MM.1S (cell line): ENCODE data around the gene TSC2.
"Not testable (repeated sequence)": the region's sequence is repeated elsewhere in the genome, so short reads cannot be mapped to it uniquely, and the experiment has no call there.

Experiments used
- DNase-seq: peaks from one replicate; pipeline ENCODE4 v3.0.0-alpha.2; 2015
- H2AFZ ChIP-seq: fragments of 300-600 bp; sonication (generic); 2 replicates; pipeline ENCODE4 v1.6.0; 2016; ENCODE audit warnings: antibody characterized with exemption, low read length
- H3F3A ChIP-seq: fragments of 300-600 bp; sonication (generic); 2 replicates; pipeline ENCODE4 v1.6.1; 2016; ENCODE audit warnings: mild to moderate bottlenecking, antibody characterized with exemption, low read length, moderate library complexity, mixed read lengths; ENCODE audit not compliant: insufficient read depth
- H3K27ac ChIP-seq: fragments of 300-600 bp; sonication (generic); 2 replicates; pipeline ENCODE4 v1.5.1; 2016; ENCODE audit warnings: mild to moderate bottlenecking, low read length
- H3K27me3 ChIP-seq: fragments of 300-600 bp; sonication (generic); replicated peaks from 2 replicates; pipeline ENCODE4 v1.6.0; 2016; ENCODE audit warnings: low read length; ENCODE audit not compliant: insufficient read depth
- H3K36me3 ChIP-seq: fragments of 300-600 bp; sonication (generic); replicated peaks from 2 replicates; pipeline ENCODE4 v1.6.1; 2016; ENCODE audit warnings: mild to moderate bottlenecking, low read length, mixed read lengths; ENCODE audit not compliant: insufficient read depth
- H3K4me1 ChIP-seq: fragments of 300-600 bp; sonication (generic); 2 replicates; pipeline ENCODE4 v1.6.1; 2016; ENCODE audit warnings: low read length, mixed read lengths
- H3K4me2 ChIP-seq: fragments of 300-600 bp; sonication (generic); 2 replicates; pipeline ENCODE4 v1.6.0; 2016; ENCODE audit warnings: low read depth, low read length
- H3K4me3 ChIP-seq: fragments of 300-600 bp; sonication (generic); 2 replicates; pipeline ENCODE4 v1.5.1; 2016; ENCODE audit warnings: low read length, mixed read lengths
- H3K79me2 ChIP-seq: fragments of 300-600 bp; sonication (generic); 2 replicates; pipeline ENCODE4 v1.6.1; 2016; ENCODE audit warnings: mixed run types, low read length, mixed read lengths
- H3K9ac ChIP-seq: fragments of 300-600 bp; sonication (generic); 2 replicates; pipeline ENCODE4 v1.6.1; 2016; ENCODE audit warnings: low read length, mixed read lengths
- H3K9me2 ChIP-seq: fragments of 300-600 bp; sonication (generic); replicated peaks from 2 replicates; pipeline ENCODE4 v1.6.1; 2016; ENCODE audit warnings: mild to moderate bottlenecking, low read length, mixed read lengths; ENCODE audit not compliant: insufficient read depth
- H3K9me3 ChIP-seq: fragments of 300-600 bp; sonication (generic); replicated peaks from 2 replicates; pipeline ENCODE4 v1.6.1; 2016; ENCODE audit warnings: mild to moderate bottlenecking, low read length, mixed read lengths; ENCODE audit not compliant: insufficient read depth
- H4K20me1 ChIP-seq: fragments of 300-600 bp; sonication (generic); 2 replicates; pipeline ENCODE4 v1.6.1; 2016; ENCODE audit warnings: mild to moderate bottlenecking, low read length, moderate library complexity, mixed read lengths; ENCODE audit not compliant: insufficient read depth
- CTCF ChIP-seq: fragments of 300-600 bp; sonication (generic); IDR thresholded peaks from 2 replicates; pipeline ENCODE4 v1.5.1; 2016; ENCODE audit warnings: antibody characterized with exemption, low read length, mixed read lengths
- EZH2 ChIP-seq: fragments of 300-600 bp; sonication (generic); optimal IDR thresholded peaks from 2 replicates; pipeline ENCODE3; 2017; ENCODE audit warnings: low read depth, mild to moderate bottlenecking, antibody characterized with exemption, low read length, mixed read lengths
- EZH2phosphoT487 ChIP-seq: fragments of 300-600 bp; sonication (generic); IDR thresholded peaks from 2 replicates; pipeline ENCODE4 v1.6.1; 2018; ENCODE audit warnings: antibody characterized with exemption, low read length

The TSC2 gene

GRCh38 chr16:2122429-2122828 is 74.6 kb downstream of the TSC2 start:
- Histone ChIP-seq H3K27ac (no peak overlapping the region), H2AFZ (no peak overlapping the region), H3K4me1 (no peaks in the 10 kb centered on the region), H3K79me2 (peaks cover 23% of the 10 kb centered on the region), H3K27me3 (no peaks in the 10 kb centered on the region), H3K9me2 (no peaks in the 10 kb centered on the region), H3F3A (no peaks in the 10 kb centered on the region), H3K4me2 (no peak overlapping the region), H3K9ac (no peak overlapping the region), H3K36me3 (no peaks in the 10 kb centered on the region), H3K9me3 (no peaks in the 10 kb centered on the region), H4K20me1 (no peaks in the 10 kb centered on the region), H3K4me3 (no peak overlapping the region)
- no peak for DNase-seq
- TF ChIP-seq CTCF: no peak
- TF ChIP-seq EZH2: no peak
- no peak for TF ChIP-seq EZH2phosphoT487

- H2AFZ ChIP-seq, H3K27ac ChIP-seq, H3K36me3 ChIP-seq, H4K20me1 ChIP-seq, H3K4me2 ChIP-seq, H3K9me2 ChIP-seq, H3F3A ChIP-seq, H3K9me3 ChIP-seq, H3K27me3 ChIP-seq, DNase-seq, H3K9ac ChIP-seq, H3K4me1 ChIP-seq, H3K4me3 ChIP-seq: not testable (repeated sequence)
- H3K79me2 ChIP-seq: peaks cover 23% of the 10 kb centered on the region
Measured at GRCh38 chr16:2122934-2123683, 75.3 kb downstream of the TSC2 start.

GRCh38 chr16:2123706-2124376 is 76.1 kb downstream of the TSC2 start:
- H3F3A ChIP-seq, H3K4me3 ChIP-seq, H3K9ac ChIP-seq, H3K27me3 ChIP-seq, H4K20me1 ChIP-seq, H3K4me2 ChIP-seq, H3K27ac ChIP-seq, H2AFZ ChIP-seq, H3K36me3 ChIP-seq, H3K4me1 ChIP-seq, H3K9me2 ChIP-seq, DNase-seq, H3K9me3 ChIP-seq: not testable (repeated sequence)
- peaks cover 23% of the 10 kb centered on the region for H3K79me2 ChIP-seq

- H3K9ac ChIP-seq, H3K4me2 ChIP-seq, H3K4me1 ChIP-seq: not testable (repeated sequence)
Measured at GRCh38 chr16:2124377-2124693, 76.5 kb downstream of the TSC2 start.

GRCh38 chr16:2124694-2125444 is 77.1 kb downstream of the TSC2 start:
- H3K79me2 ChIP-seq: peaks cover 23% of the 10 kb centered on the region
- not testable (repeated sequence) for H3K4me1 ChIP-seq, H3K36me3 ChIP-seq, H3F3A ChIP-seq, DNase-seq, H3K4me3 ChIP-seq, H3K4me2 ChIP-seq, H3K9me2 ChIP-seq, H3K9ac ChIP-seq, H2AFZ ChIP-seq, H3K27ac ChIP-seq, H3K9me3 ChIP-seq, H4K20me1 ChIP-seq, H3K27me3 ChIP-seq

More at GRCh38 chr16:2124377-2124693, 76.5 kb downstream of the TSC2 start:
- H3K36me3 ChIP-seq, H3K9me3 ChIP-seq, DNase-seq, H4K20me1 ChIP-seq, H3K4me3 ChIP-seq, H3K27ac ChIP-seq, H2AFZ ChIP-seq, H3K27me3 ChIP-seq, H3F3A ChIP-seq, H3K9me2 ChIP-seq: not testable (repeated sequence)
- peaks cover 23% of the 10 kb centered on the region for H3K79me2 ChIP-seq

- H3K9me2 ChIP-seq, H4K20me1 ChIP-seq, H3K36me3 ChIP-seq, H3K9ac ChIP-seq, H3K9me3 ChIP-seq, H3K4me3 ChIP-seq, H3K4me1 ChIP-seq, H3K4me2 ChIP-seq, H3F3A ChIP-seq, DNase-seq, H3K27ac ChIP-seq, H2AFZ ChIP-seq, H3K27me3 ChIP-seq: not testable (repeated sequence)
- H3K79me2 ChIP-seq: peaks cover 23% of the 10 kb centered on the region
Measured at GRCh38 chr16:2125609-2126008, 77.8 kb downstream of the TSC2 start.
